Measurements from ENCODE around the gene DLL4. TPM values are rescaled to one million over a fixed set of nuclear protein-coding genes. Genes with fewer than 3 reads are reported as not detected.

The DLL4 gene
- total RNA-seq, 1 experiment from 2014 or later = 0.11 TPM

DNA sequence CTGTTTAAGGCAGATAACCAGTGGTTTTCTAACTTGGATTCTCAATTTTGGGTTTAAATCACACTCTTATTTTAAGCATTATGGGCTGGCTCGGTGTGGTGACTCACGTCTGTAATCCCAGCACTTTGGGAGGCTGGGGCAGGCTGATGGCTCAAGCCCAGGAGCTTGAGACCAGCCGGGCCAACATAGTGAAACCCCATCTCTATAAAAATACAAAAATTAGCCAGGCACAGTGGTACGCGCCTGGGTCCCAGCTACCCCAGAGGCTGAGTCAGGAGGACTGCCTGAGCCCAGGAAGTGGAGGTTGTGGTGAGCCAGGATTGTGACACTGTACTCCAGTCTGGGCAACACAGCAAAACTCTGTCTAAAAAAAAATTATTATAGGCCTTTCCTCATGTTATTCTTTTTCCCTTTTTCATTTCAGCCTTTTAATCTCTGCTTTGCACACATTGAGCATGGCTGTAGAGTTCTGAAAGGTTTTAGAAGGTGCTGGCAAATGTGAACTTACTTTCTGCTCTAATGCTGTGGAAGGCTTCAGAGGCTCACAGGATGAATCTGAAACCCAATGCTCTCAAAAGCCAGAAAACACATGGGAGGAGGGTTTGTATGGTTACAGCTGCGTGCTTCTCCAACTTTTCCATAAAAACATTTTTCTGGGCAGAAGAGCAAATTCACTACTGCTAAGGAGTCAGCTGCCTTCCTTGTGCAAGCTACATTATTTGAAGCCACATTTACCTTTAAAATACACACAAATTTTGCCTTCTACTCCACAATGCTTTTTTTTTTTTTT, 56.6 kb downstream of the DLL4 start:
- POLR2A ChIA-PET (ENCODE audit: low non-redundant PET) = no interaction called here
- H3K4me1 ChIP-seq (ENCODE audit: insufficient read depth, low read length, poor library complexity, severe bottlenecking) = peaks cover 1% of the 10 kb centered on the region
- peaks cover 73% of the 10 kb centered on the region for H3K36me3 ChIP-seq (ENCODE audit: insufficient read depth, low read length, poor library complexity, severe bottlenecking)
- CTCF ChIA-PET = interaction anchor here (0.7 kb wide), 1 partner anchor 31 kb away, joined by 6 read pairs; no protein-coding TSS in a partner anchor
- TF ChIP-seq, protein P1, sequence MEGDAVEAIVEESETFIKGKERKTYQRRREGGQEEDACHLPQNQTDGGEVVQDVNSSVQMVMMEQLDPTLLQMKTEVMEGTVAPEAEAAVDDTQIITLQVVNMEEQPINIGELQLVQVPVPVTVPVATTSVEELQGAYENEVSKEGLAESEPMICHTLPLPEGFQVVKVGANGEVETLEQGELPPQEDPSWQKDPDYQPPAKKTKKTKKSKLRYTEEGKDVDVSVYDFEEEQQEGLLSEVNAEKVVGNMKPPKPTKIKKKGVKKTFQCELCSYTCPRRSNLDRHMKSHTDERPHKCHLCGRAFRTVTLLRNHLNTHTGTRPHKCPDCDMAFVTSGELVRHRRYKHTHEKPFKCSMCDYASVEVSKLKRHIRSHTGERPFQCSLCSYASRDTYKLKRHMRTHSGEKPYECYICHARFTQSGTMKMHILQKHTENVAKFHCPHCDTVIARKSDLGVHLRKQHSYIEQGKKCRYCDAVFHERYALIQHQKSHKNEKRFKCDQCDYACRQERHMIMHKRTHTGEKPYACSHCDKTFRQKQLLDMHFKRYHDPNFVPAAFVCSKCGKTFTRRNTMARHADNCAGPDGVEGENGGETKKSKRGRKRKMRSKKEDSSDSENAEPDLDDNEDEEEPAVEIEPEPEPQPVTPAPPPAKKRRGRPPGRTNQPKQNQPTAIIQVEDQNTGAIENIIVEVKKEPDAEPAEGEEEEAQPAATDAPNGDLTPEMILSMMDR (conservative IDR thresholded peaks at IDR 0.05; ENCODE audit: low read depth, low read length) = no peak
- no peak for TF ChIP-seq EZH2 (IDR thresholded peaks at IDR 0.05; ENCODE audit: borderline replicate concordance, low read depth, low read length, poor library complexity, severe bottlenecking)
- no peak overlapping the region for H3K4me3 ChIP-seq (ENCODE audit: low read depth, low read length, poor library complexity, severe bottlenecking)
- H3K9me3 ChIP-seq (ENCODE audit: low read depth, low read length, poor library complexity, severe bottlenecking) = no peaks in the 10 kb centered on the region
- no peaks in the 10 kb centered on the region for H3K27me3 ChIP-seq (replicated peaks; ENCODE audit: insufficient read depth, low read depth, low read length, poor library complexity)
- intact Hi-C loops (cut with micrococcal nuclease; ENCODE audit: unreplicated experiment) = no loop called here
- no peak overlapping the region for H3K27ac ChIP-seq (ENCODE audit: low read depth, low read length, poor library complexity, severe bottlenecking)
- no peak for DNase-seq (ENCODE audit: low spot score)
- BruUV-seq (replicated peaks) = no TSS peak

DNA sequence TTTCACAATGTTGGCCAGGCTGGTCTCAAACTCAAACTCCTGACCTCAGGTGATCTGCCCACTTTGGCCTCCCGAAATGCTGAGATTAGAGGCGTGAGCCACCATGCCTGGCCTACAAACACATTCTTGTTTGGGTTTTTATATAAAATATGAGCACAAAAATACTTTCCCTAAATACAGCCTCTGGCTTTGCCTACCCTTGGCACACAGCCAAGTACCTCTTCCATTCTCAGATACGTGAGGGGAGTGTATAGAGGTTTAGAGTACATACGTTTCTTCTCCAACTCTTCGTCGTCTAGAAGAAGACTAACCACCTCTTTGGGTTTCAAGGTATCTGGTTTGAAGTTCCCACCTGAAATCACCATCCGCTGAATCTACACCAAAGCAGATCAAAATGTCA, 57.7 kb downstream of the DLL4 start:
- DNase-seq (ENCODE audit: low spot score) = no peak
- no peak overlapping the region for H3K27ac ChIP-seq (ENCODE audit: low read depth, low read length, poor library complexity, severe bottlenecking)
- H3K4me1 ChIP-seq (ENCODE audit: insufficient read depth, low read length, poor library complexity, severe bottlenecking) = peaks cover 11% of the 10 kb centered on the region
- intact Hi-C loops (cut with micrococcal nuclease; ENCODE audit: unreplicated experiment) = no loop called here
- CTCF ChIA-PET = interaction anchor here (0.7 kb wide), 1 partner anchor 30 kb away, joined by 6 read pairs; no protein-coding TSS in a partner anchor
- no peaks in the 10 kb centered on the region for H3K9me3 ChIP-seq (ENCODE audit: low read depth, low read length, poor library complexity, severe bottlenecking)
- POLR2A ChIA-PET (ENCODE audit: low non-redundant PET) = no interaction called here
- no TSS peak for BruUV-seq (replicated peaks)
- TF ChIP-seq, protein P1 (conservative IDR thresholded peaks at IDR 0.05; ENCODE audit: low read depth, low read length) = no peak
- no peak for TF ChIP-seq EZH2 (IDR thresholded peaks at IDR 0.05; ENCODE audit: borderline replicate concordance, low read depth, low read length, poor library complexity, severe bottlenecking)
- H3K27me3 ChIP-seq (replicated peaks; ENCODE audit: insufficient read depth, low read depth, low read length, poor library complexity) = no peaks in the 10 kb centered on the region
- peaks cover 62% of the 10 kb centered on the region for H3K36me3 ChIP-seq (ENCODE audit: insufficient read depth, low read length, poor library complexity, severe bottlenecking)
- no peak overlapping the region for H3K4me3 ChIP-seq (ENCODE audit: low read depth, low read length, poor library complexity, severe bottlenecking)

DNA sequence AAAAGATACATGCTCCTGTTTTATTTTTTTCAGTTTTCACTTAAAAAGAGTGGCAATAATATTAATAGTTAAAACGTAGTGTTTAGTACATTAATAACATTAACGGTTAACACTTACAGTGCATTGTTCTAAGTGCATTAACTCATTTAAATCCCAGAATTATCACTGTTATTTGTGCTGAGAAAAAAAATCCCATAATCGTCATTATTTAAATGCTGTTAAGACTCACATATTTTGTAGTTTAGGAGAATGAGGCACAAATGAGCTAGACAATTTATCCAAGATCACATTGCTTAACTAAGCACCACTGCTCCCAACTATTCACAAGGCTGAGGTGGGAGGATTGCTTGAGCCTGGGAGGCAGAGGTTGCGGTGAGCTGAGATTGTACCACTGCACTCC, 59.0 kb downstream of the DLL4 start:
- intact Hi-C loops (cut with micrococcal nuclease; ENCODE audit: unreplicated experiment) = no loop called here
- H3K27ac ChIP-seq (ENCODE audit: low read depth, low read length, poor library complexity, severe bottlenecking) = no peak overlapping the region
- CTCF ChIA-PET = interaction anchor here (0.6 kb wide), 1 partner anchor 17 kb away, joined by 4 read pairs; no protein-coding TSS in a partner anchor
- H3K4me3 ChIP-seq (ENCODE audit: low read depth, low read length, poor library complexity, severe bottlenecking) = no peak overlapping the region
- no TSS peak for BruUV-seq (replicated peaks)
- no peak for DNase-seq (ENCODE audit: low spot score)
- peaks cover 50% of the 10 kb centered on the region for H3K36me3 ChIP-seq (ENCODE audit: insufficient read depth, low read length, poor library complexity, severe bottlenecking)
- H3K27me3 ChIP-seq (replicated peaks; ENCODE audit: insufficient read depth, low read depth, low read length, poor library complexity) = no peaks in the 10 kb centered on the region
- H3K9me3 ChIP-seq (ENCODE audit: low read depth, low read length, poor library complexity, severe bottlenecking) = no peaks in the 10 kb centered on the region
- TF ChIP-seq, protein P1 (conservative IDR thresholded peaks at IDR 0.05; ENCODE audit: low read depth, low read length) = no peak
- TF ChIP-seq EZH2 (IDR thresholded peaks at IDR 0.05; ENCODE audit: borderline replicate concordance, low read depth, low read length, poor library complexity, severe bottlenecking) = no peak
- peaks cover 24% of the 10 kb centered on the region for H3K4me1 ChIP-seq (ENCODE audit: insufficient read depth, low read length, poor library complexity, severe bottlenecking)
- POLR2A ChIA-PET (ENCODE audit: low non-redundant PET) = no interaction called here

Other genes with a start within 250 kb of the DLL4 start
- gene RAD51, start 234.2 kb upstream of the DLL4 start, total RNA-seq (2021) = 44.8 and 51.1 TPM in 2 replicates
- 50.8 and 50.9 TPM in 2 replicates for gene RMDN3, start 174.1 kb upstream of the DLL4 start, total RNA-seq (2021)
- 7.1 and 10.8 TPM in 2 replicates for gene GCHFR, start 165.3 kb upstream of the DLL4 start, total RNA-seq (2021)
- 0.33 and 0.62 TPM in 2 replicates for gene C15orf62, start 159.4 kb upstream of the DLL4 start, total RNA-seq (2021)
- 26.4 and 27.1 TPM in 2 replicates for gene ZFYVE19, start 122.3 kb upstream of the DLL4 start, total RNA-seq (2021)
- gene DNAJC17, start 121.9 kb upstream of the DLL4 start, total RNA-seq (2021) = 34.5 and 37.1 TPM in 2 replicates
- not detected in 2 replicates for gene PPP1R14D, start 100.6 kb upstream of the DLL4 start, total RNA-seq (2021)
- 1.9 and 3.3 TPM in 2 replicates for gene SPINT1, start 85.3 kb upstream of the DLL4 start, total RNA-seq (2021)
- 1.6 TPM in 2 replicates for gene RHOV, start 55.1 kb upstream of the DLL4 start, total RNA-seq (2021)
- 21.9 and 23.8 TPM in 2 replicates for gene VPS18, start 34.9 kb upstream of the DLL4 start, total RNA-seq (2021)
- 11.6 and 26.8 TPM in 2 replicates for gene CHAC1, start 24.1 kb downstream of the DLL4 start, total RNA-seq (2021)
- 27.3 and 32.7 TPM in 2 replicates for gene INO80, start 186.9 kb downstream of the DLL4 start, total RNA-seq (2021)

Data from A673 (cell line).